Fibroblast of skin of left quadriceps (primary cell): ENCODE results near the gene ZSCAN22.
A peak's percentile ranks its signal among the peaks of the same experiment; 100 is the strongest.

Experiments
- DNase-seq, 2 experiments: peaks; one replicate each; pipeline ENCODE4 v3.0.0-alpha.2; 2013; ENCODE audit warnings: low read depth in 2 of 2

ZSCAN22 gene

GRCh38 chr19:58351990-58352755 lies 25.4 kb downstream of the ZSCAN22 start:
- DNase-seq = no peak

- DNase-seq = no peak
Observed at GRCh38 chr19:58352760-58353671, 26.2 kb downstream of the ZSCAN22 start, which contains the start of gene A1BG. Gene A1BG (minus strand): TSS chr19:58353492. CDS start chr19:58353437, 55 bp downstream.

GRCh38 chr19:58353717-58354477 lies 27.1 kb downstream of the ZSCAN22 start:
- no peak for DNase-seq

GRCh38 chr19:58354478-58355030 lies 27.8 kb downstream of the ZSCAN22 start:
- no peak for DNase-seq

- no peak for DNase-seq
Observed at GRCh38 chr19:58355215-58355796, 28.5 kb downstream of the ZSCAN22 start.

- DNase-seq = no peak
Observed at GRCh38 chr19:58355908-58356765, 29.3 kb downstream of the ZSCAN22 start.

- DNase-seq = no peak
Observed at GRCh38 chr19:58356766-58357480, 30.1 kb downstream of the ZSCAN22 start.

- no peak for DNase-seq
Observed at GRCh38 chr19:58357481-58358145, 30.8 kb downstream of the ZSCAN22 start.

GRCh38 chr19:58361900-58362271 lies 35.1 kb downstream of the ZSCAN22 start:
- no peak for DNase-seq

GRCh38 chr19:58362272-58362994 lies 35.6 kb downstream of the ZSCAN22 start, which contains the start of gene ZNF497:
Gene ZNF497 (minus strand): TSS chr19:58362751. CDS start chr19:58357635, 5,116 bp downstream.
- DNase-seq = peak; percentile 88 to 89

GRCh38 chr19:58364146-58364545 lies 37.4 kb downstream of the ZSCAN22 start:
- no peak for DNase-seq

- DNase-seq = no peak
Observed at GRCh38 chr19:58366585-58367430, 40.0 kb downstream of the ZSCAN22 start.

- no peak for DNase-seq
Observed at GRCh38 chr19:58367698-58368454, 41.1 kb downstream of the ZSCAN22 start.

GRCh38 chr19:58368561-58369360 lies 42.0 kb downstream of the ZSCAN22 start:
- no peak for DNase-seq

- DNase-seq = no peak
Observed at GRCh38 chr19:58372311-58373133, 45.7 kb downstream of the ZSCAN22 start.
